ENCODE results near the gene USP16.
"Not testable (repeated sequence)": the region's sequence is repeated elsewhere in the genome, so short reads cannot be mapped to it uniquely, and the experiment has no call there.

- TF ChIP-seq POLR2AphosphoS5 (IDR thresholded peaks at IDR 0.05; ENCODE audit: low read depth, low read length); SPI1 (IDR thresholded peaks at IDR 0.05; ENCODE audit: low read depth, low read length); POLR2A (IDR thresholded peaks at IDR 0.05; ENCODE audit: low read depth, low read length); PAX5 (IDR thresholded peaks at IDR 0.05; ENCODE audit: insufficient read depth, low read length, severe bottlenecking); POU2F2 (IDR thresholded peaks at IDR 0.05; ENCODE audit: low read depth, low read length): not testable (repeated sequence)
These were observed 13.2 kb upstream of the USP16 start for GRCh38 chr21:29011236-29011635.

Measured in GM12891 (cell line).